ENCODE results near the gene BTBD16. TPM values are rescaled to one million over a fixed set of nuclear protein-coding genes. Genes with fewer than 3 reads are reported as not detected.

The BTBD16 gene
- total and polyA plus RNA-seq, 3 donors from 2014 or later: 4.9 to 21.3 (median 5.3) TPM

DNA sequence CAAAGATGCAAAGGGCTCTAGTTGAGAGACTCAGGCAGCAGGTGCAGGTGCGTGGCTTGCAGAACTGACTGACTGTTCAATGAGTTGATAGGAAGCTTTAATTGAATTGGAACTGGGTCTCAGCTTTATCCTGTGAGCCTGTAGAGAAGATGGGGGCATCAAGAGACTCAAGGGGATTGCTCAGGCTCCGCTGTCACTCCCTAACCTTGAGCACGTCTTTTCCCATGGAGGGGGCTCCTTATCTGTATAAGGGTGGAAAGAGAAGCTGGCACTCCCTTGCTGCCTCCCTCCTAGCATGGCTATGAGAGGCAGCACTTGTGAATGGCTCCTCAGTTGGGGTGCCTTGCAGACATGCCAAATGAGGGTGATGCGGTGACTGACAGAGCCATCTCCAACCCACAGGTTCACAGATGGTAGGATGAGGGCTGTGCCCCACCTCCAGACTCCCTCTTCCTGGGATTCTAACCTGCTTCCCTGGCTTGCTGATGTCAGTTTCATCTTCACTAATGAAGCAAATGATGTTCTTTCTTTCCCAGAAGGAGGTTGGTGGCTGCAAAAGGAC lies 91.0 kb downstream of the BTBD16 start:
- Histone ChIP-seq H3K9me3 (no peaks in the 10 kb centered on the region), H3K4me3 (no peak overlapping the region), H3K27ac (no peak overlapping the region), H3K4me1 (no peaks in the 10 kb centered on the region), H3K36me3 (ENCODE audit: low read depth, missing control alignments) (no peaks in the 10 kb centered on the region), H3K27me3 (no peaks in the 10 kb centered on the region)
- WGBS, 2 donors: 77 to 83% methylated on average over 4 of the region's 4 CpGs
- DNase-seq: no peak
- intact Hi-C loops (cut with DNase I; ENCODE audit: low total_unique reads): no loop called here
- TF ChIP-seq POLR2A (IDR thresholded peaks at IDR 0.05): no peak
- TF ChIP-seq, protein P1, sequence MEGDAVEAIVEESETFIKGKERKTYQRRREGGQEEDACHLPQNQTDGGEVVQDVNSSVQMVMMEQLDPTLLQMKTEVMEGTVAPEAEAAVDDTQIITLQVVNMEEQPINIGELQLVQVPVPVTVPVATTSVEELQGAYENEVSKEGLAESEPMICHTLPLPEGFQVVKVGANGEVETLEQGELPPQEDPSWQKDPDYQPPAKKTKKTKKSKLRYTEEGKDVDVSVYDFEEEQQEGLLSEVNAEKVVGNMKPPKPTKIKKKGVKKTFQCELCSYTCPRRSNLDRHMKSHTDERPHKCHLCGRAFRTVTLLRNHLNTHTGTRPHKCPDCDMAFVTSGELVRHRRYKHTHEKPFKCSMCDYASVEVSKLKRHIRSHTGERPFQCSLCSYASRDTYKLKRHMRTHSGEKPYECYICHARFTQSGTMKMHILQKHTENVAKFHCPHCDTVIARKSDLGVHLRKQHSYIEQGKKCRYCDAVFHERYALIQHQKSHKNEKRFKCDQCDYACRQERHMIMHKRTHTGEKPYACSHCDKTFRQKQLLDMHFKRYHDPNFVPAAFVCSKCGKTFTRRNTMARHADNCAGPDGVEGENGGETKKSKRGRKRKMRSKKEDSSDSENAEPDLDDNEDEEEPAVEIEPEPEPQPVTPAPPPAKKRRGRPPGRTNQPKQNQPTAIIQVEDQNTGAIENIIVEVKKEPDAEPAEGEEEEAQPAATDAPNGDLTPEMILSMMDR (IDR thresholded peaks at IDR 0.05): no peak

DNA sequence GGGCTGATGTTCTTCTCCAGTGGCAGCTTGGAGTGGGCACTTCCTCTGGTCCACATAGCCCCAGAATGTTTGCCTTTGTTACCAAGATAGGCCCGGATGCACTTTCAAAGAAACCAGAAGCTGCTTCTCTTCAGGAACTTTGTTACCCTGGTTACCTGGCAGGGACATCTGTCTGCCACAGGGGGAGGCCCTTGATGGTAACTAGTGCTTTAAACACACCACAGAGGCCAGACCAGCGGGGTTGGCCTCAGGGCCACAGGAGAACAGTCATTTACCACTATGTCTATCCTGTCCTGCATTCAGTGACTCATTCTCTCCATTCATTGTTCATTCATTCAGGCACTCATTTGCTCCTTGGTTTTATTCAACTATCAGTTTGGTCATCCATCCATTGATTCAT lies 91.5 kb downstream of the BTBD16 start:
- intact Hi-C loops (cut with DNase I; ENCODE audit: low total_unique reads): no loop called here
- Histone ChIP-seq H3K27ac (no peak overlapping the region), H3K4me1 (no peaks in the 10 kb centered on the region), H3K9me3 (no peaks in the 10 kb centered on the region), H3K4me3 (no peak overlapping the region), H3K27me3 (no peaks in the 10 kb centered on the region), H3K36me3 (ENCODE audit: low read depth, missing control alignments) (no peaks in the 10 kb centered on the region)
- WGBS, 2 donors: 52 to 78% methylated on average over 2 of the region's 2 CpGs
- TF ChIP-seq POLR2A (IDR thresholded peaks at IDR 0.05): no peak
- TF ChIP-seq, protein P1 (IDR thresholded peaks at IDR 0.05): no peak
- no peak for DNase-seq

DNA sequence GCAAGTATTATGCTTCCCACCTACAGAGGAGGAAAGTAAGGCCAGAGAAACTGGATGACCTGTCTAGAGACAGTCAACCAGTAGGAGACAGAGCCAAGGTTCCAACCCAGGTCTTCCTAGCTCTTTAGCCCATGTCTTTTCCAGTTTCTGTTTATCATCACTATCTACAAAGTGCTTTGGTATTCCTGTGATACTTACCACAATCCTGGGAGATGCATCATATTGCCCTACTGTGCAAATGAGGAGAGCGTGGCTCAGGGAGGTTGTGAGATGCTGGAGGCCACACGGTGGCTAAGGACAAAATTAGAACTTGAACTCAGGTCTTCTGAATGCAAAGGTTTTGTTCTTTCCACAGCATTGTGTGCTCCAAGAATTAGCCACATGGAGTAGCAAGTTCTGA lies 92.2 kb downstream of the BTBD16 start:
- 94 to 96% methylated on average over 2 of the region's 2 CpGs for WGBS, 2 donors
- DNase-seq: no peak
- intact Hi-C loops (cut with DNase I; ENCODE audit: low total_unique reads): no loop called here
- Histone ChIP-seq H3K27ac (no peak overlapping the region), H3K4me3 (no peak overlapping the region), H3K36me3 (ENCODE audit: low read depth, missing control alignments) (no peaks in the 10 kb centered on the region), H3K4me1 (no peaks in the 10 kb centered on the region), H3K27me3 (no peaks in the 10 kb centered on the region), H3K9me3 (no peaks in the 10 kb centered on the region)
- no peak for TF ChIP-seq POLR2A (IDR thresholded peaks at IDR 0.05)
- TF ChIP-seq, protein P1 (IDR thresholded peaks at IDR 0.05): no peak

DNA sequence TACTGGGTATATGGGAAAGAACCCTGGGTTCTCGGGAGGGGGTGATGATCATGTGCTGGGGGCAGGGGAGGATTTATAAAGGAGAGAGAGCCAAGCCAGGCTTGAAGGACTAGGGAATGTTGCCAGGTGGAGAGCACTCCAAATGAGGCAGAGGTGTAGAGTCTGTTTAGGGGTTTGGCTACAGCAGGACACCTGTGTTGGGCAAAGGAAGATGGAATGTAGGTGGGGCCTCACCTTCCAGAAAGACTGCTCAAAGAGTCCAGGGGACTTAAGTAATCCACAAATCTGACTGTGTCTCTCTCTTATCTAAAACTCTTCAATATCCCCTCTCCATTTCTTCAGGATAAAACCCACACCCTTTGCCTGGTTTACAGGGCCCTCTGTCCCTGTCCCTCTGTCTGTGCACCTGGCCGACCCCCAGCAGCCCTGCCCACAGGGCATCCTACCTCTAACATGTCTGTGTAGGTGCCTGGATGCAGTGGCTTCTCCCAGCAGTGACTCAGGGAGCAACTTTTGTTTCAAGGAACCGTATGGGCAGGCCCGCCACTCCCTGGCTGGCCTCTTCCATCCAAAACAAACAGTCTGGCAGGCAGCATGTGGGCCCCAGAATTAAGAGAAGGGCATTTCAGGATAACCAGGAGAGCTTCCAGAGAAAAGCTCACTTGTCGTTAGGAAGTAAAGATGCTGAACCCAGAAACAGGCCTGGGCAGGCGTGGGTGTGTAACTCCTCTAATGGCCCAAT lies 92.8 kb downstream of the BTBD16 start:
- H3K36me3 ChIP-seq (ENCODE audit: low read depth, missing control alignments): no peaks in the 10 kb centered on the region

More for the DNA sequence above, 92.8 kb downstream of the BTBD16 start:
- Histone ChIP-seq H3K27me3 (no peaks in the 10 kb centered on the region), H3K27ac (no peak overlapping the region), H3K4me1 (no peaks in the 10 kb centered on the region), H3K9me3 (no peaks in the 10 kb centered on the region), H3K4me3 (no peak overlapping the region)
- DNase-seq: no peak
- intact Hi-C loops (cut with DNase I; ENCODE audit: low total_unique reads): no loop called here
- no peak for TF ChIP-seq POLR2A (IDR thresholded peaks at IDR 0.05)
- TF ChIP-seq, protein P1 (IDR thresholded peaks at IDR 0.05): no peak
- 69 to 77% methylated on average over 6 of the region's 6 CpGs for WGBS, 2 donors

Measured in testis (tissue), 3 donors.